Urinary bladder (tissue), 4 donors: Measurements from ENCODE around the gene TCAIM. TPM values are rescaled to one million over a fixed set of nuclear protein-coding genes. Genes with fewer than 3 reads are reported as not detected.
"Not testable (repeated sequence)": the region's sequence is repeated elsewhere in the genome, so short reads cannot be mapped to it uniquely, and the experiment has no call there.

ENCODE experiments used
- DNase-seq: peaks from one replicate; pipeline ENCODE4 v3.0.0-alpha.2; 2015; ENCODE audit errors: extremely low spot score
- H3K27ac ChIP-seq: one replicate; pipeline ENCODE4 v1.5.1; 2013; ENCODE audit warnings: low read depth, mild to moderate bottlenecking, moderate library complexity
- H3K36me3 ChIP-seq: one replicate; pipeline ENCODE4 v1.6.1; 2013; ENCODE audit warnings: mild to moderate bottlenecking, moderate library complexity; ENCODE audit not compliant: insufficient read depth
- H3K4me1 ChIP-seq: one replicate; pipeline ENCODE4 v1.6.1; 2013; ENCODE audit warnings: mild to moderate bottlenecking, moderate library complexity; ENCODE audit not compliant: insufficient read depth
- H3K4me3 ChIP-seq: one replicate; pipeline ENCODE4 v1.5.1; 2013; ENCODE audit warnings: low read depth, low read length
- WGBS: extraction: QIAGEN DNeasy Blood & Tissue Kit; methylation state at CpG from one replicate; pipeline ENCODE4 v1.1.7; 2013; 5-methylcytosine and 5-hydroxymethylcytosine counted together
- polyA plus RNA-seq: library from polyadenylated mRNA; stranded (reverse); fragments of 200-250 nt; gene quantifications from one replicate; pipeline ENCODE4 v1.2.3, GENCODE V29; 2013
- total RNA-seq: library from RNA; depleted of rRNA; stranded (reverse); fragments of >200 nt; gene quantifications from one replicate; pipeline ENCODE4 v1.2.3, GENCODE V29; 2014
- donor health status: healthy with polysubstance abuse.
- donor health status: healthy.

Gene TCAIM
- total and polyA plus RNA-seq, 2 donors: 11.8 to 50.4 TPM

DNA sequence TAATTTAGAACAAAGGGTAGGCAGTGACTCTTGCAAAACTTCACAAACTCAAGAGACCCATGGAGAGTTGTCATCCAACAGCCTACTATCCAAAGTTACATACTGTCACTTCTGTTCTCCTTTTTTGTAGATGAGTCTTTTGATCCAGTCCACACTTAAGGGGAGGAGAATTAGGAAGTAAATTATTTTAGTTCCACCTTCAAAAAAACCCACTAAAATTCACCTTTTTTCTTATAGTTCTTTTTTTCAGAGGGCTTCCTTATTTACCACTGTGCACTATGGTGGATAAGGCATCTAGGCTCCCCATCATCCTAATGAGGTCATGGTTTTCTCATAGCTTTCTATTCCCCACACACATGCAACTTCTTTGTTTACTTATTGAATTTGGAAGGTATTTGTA lies 8.6 kb upstream of the TCAIM start:
- H3K27ac ChIP-seq: no peak overlapping the region
- no peak for DNase-seq
- H3K36me3 ChIP-seq: no peaks in the 10 kb centered on the region
- no peak overlapping the region for H3K4me3 ChIP-seq
- no peaks in the 10 kb centered on the region for H3K4me1 ChIP-seq

DNA sequence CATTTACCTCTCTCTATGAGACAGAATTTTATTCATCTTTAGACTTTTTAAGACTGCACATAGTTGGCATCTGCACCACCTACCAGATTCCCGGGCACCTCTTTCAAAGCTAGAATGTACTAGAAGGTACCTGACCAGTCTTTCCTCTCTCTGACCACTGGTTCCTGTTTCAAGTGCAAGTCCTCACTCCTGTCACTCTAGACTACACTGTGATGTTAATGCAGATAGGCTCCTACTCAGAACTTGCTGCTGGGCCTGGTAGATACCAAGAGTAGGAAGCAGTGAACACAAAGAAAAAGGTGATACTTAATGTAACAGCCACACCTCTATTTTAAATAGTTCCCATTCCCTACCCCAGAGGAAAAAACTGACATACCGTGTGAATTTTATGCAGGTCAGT lies 8.1 kb upstream of the TCAIM start:
- Histone ChIP-seq H3K27ac (no peak overlapping the region), H3K36me3 (no peaks in the 10 kb centered on the region), H3K4me3 (no peak overlapping the region), H3K4me1 (no peaks in the 10 kb centered on the region)
- no peak for DNase-seq
- WGBS: 75% methylated on average over 2 of the region's 2 CpGs

DNA sequence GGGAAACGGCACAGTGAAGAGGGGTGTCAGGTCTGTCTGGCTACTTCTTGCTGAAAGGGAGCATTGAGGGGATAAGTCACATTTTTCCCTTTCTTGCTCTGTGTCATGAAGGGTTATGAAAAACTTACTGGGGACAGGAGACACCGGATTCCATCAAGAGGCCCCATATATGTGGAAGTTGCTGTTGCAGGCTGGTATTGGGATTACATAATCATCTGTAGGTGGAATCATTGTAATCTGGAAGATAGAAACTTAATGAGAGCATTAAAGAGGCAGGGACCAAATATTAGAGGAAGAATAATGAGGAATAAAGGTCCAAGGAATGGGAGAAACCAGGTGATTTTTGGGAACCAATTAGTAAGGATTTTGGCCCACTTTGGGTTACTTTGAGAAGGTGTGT lies 4.2 kb upstream of the TCAIM start:
- no peak for DNase-seq
- Histone ChIP-seq H3K27ac (no peak overlapping the region), H3K4me1 (no peaks in the 10 kb centered on the region), H3K4me3 (no peak overlapping the region), H3K36me3 (no peaks in the 10 kb centered on the region)
- 89% methylated on average over 2 of the region's 2 CpGs for WGBS

DNA sequence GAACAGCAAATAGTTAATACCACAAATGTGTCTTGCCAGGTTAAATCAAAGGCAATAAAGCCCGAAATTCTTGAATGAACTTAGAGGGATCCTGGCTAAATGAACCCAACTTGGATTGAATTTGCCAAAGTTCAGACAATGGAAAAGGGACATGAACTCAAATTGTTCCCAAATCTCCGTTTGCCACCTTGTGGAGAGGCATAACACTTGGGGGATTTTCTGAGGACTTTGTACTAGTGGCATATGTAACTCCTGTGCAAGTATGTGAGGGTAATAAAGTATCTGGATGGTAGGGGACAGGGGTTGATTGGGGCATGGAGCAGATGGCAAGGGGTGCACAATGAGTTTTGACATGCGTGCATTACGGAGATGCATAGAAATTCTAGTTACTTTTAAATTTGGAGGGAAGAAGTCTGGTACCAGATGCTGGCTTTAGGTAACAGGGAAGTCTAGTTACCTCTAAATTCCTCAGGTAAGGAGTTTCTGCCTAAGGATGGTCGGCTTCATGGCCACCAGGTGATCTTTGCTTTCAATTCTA lies 1.2 kb upstream of the TCAIM start:
- H3K27ac ChIP-seq: no peak overlapping the region
- H3K36me3 ChIP-seq: no peaks in the 10 kb centered on the region
- WGBS: 68% methylated on average over 5 of the region's 5 CpGs
- H3K4me3 ChIP-seq: no peak overlapping the region
- no peaks in the 10 kb centered on the region for H3K4me1 ChIP-seq
- no peak for DNase-seq

DNA sequence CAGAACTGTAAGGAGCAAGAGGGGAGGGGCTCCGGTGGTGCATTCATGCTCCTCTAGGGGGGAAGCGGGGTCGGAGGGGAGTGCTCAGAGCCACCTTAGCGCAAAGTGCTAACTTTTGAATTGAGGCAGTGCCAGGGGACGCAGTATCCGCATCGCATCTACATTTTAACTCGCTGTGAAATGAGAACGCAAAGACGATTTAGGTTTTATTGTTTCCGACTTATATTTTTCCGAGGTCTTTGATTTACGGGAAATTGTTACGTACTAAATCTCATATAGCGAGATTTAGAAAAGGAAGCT lies 212 bp downstream of the TCAIM start:
- Histone ChIP-seq H3K4me3 (peak overlapping the region; percentile 68), H3K27ac (peak overlapping the region; percentile 92), H3K4me1 (no peaks in the 10 kb centered on the region), H3K36me3 (no peaks in the 10 kb centered on the region)
- WGBS: under 1% methylated on average over 15 of the region's 15 CpGs
- no peak for DNase-seq

DNA sequence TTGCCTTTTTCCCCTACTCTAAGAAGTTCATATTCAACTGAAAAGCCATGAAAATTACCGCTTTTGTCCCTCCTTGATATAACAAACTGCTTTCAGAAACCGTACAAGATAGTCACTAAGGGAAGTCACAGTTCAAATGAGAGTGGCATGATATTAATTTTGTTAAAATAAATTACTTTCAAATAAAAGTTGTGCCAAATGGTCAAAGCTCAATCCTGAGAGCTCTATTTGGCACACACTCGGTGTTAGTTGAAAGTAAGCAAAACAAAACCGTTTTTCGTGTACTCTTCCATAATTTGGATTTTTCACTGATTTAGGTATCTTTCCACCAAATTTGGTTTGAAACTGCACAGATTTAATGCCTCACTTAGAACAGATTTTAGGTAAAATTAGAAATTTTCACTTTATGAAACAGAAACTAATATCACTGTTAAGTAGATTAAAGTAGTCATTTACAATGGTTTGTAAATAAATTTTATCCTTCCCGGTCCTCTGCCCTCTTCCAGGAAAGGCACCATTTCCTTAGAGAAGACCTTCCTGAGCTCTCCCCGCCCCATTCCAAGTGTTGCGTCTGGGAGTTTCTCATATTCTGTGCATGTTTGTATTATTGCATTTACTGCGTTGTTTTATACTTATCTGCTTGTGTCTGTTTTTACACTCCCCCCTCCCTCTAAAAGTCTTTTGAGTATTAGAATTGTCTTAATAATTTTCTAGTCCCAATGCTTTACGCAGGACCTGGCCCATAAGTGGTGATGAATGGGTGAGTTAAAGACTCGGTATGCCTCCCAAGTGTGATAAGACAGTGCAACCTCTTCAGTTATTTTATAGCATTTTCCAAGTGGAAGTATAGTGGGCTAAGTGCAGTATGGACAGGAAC lies 853 bp downstream of the TCAIM start:
- no peaks in the 10 kb centered on the region for H3K4me1 ChIP-seq
- no peaks in the 10 kb centered on the region for H3K36me3 ChIP-seq
- 25% methylated on average over 11 of the region's 11 CpGs for WGBS
- H3K27ac ChIP-seq: peak overlapping the region; percentile 33
- no peak for DNase-seq
- peak overlapping the region; percentile 68 for H3K4me3 ChIP-seq

DNA sequence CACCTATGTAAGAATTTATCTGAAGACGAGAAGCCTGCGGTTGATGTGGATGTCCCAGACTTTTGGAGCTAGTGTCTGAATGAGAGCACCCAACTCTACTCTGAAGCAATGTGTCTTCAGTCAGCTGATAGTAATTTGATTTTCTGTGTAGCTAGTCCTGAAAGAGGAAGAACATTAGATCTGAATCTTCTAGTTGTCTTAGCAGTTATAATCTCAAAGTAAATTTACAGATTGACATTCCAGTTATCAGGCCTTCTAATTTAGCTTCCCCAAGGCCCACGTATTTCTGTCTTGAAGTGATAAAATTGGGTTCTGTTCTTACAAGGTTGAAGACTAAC lies 1.5 kb downstream of the TCAIM start:
- WGBS: 76% methylated on average over 3 of the region's 3 CpGs
- DNase-seq: no peak
- Histone ChIP-seq H3K27ac (no peak overlapping the region), H3K4me3 (no peak overlapping the region), H3K4me1 (no peaks in the 10 kb centered on the region), H3K36me3 (no peaks in the 10 kb centered on the region)

DNA sequence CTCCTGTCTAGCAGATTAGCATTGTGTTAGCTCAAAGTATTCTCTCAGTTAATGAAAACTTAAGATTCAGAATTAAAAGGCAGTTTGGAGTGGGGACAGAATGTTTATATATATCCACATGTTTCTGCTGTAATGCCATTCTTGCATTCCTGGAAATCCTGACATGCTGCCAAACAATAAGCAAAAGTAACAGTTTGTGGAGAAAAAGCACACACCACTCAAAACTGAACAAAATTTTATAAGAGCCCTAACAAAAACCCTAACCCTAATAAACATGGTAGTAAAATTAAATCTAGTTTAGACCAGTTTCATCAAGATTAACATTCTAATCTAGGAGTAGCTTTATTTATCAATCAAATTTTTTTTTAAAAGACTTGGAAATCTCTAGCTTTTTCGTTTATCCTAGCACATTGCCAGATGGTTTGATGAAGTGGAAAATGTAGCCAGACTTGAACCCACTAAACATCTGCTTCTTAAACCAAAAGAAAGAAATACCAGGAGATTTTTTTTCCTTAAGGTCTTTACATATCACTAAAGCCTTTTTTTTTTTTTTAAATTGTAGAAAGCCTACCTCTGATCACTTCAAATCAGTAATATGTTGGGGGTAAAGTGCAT lies 3.7 kb downstream of the TCAIM start:
- Histone ChIP-seq H3K36me3 (no peaks in the 10 kb centered on the region), H3K4me1 (no peaks in the 10 kb centered on the region), H3K27ac (no peak overlapping the region), H3K4me3 (no peak overlapping the region)
- no peak for DNase-seq
- 15% methylated on average over 1 of the region's 1 CpG for WGBS

DNA sequence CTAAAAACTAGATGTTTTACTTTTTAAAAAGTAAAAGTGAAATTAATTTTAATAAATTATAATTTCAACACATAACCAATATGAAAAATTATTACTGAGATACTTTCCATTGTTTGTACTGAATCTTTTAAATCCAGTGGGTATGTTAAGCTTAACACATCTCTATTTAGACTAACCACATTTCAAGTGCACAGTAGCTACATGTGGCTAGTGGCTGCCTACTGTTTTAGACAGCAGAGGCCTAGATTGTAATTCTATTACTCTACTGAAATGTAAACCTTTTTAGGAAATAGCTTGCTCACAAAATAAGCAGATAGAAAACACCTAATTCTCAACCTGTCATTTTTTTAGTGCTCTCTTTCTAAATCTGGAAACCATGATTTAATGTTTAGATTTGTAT lies 4.9 kb downstream of the TCAIM start:
- H3K27ac ChIP-seq: no peak overlapping the region
- no peak for DNase-seq
- no peaks in the 10 kb centered on the region for H3K4me1 ChIP-seq

DNA sequence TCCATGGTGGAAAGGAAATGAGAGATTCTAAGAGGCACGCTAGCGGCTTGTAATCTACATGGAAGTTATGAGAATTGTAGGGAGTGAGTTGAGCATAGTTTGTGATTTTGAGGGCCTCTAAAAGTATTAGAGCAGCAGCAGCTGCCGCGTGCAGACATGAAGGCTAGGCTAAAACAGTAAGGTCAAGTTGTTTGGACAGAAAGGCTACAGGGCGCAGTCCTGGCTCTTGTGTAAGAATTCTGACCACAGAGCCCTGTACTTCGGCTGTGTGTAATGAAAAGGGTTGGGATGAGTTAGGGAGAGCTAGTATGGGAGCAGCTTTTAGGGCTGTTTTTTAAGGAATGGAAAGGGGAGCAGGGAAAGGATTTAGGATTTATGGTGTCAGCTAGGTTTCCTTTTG lies 8.0 kb downstream of the TCAIM start:
- not testable (repeated sequence) for H3K27ac ChIP-seq, H3K4me3 ChIP-seq, DNase-seq, H3K4me1 ChIP-seq, H3K36me3 ChIP-seq
- 75% methylated on average over 6 of the region's 6 CpGs for WGBS

More for the DNA sequence above, 4.9 kb downstream of the TCAIM start:
- Histone ChIP-seq H3K36me3 (no peaks in the 10 kb centered on the region), H3K4me3 (no peak overlapping the region)

DNA sequence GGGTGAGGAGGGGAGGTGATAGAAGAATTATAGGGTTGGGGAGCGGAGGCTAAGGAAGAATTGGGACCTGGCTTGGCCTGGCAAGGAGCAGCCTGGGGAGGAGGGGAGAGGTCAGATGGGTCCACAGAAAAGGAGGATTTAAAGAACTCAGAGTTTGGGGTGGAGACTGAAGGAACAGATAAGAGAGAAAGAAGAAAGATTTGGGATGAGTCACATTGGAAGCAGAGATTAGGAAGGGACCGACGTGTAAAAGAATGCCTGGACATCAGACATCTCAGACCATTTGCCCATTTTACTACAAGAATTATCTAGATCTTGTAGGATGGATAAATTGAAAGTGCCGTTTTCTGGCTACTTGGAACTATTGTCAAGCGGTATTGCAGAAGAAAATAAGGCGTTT lies 10.4 kb downstream of the TCAIM start:
- 74% methylated on average over 6 of the region's 6 CpGs for WGBS
- no peak overlapping the region for H3K27ac ChIP-seq
- H3K4me1 ChIP-seq: no peaks in the 10 kb centered on the region
- DNase-seq: no peak
- no peak overlapping the region for H3K4me3 ChIP-seq
- H3K36me3 ChIP-seq: no peaks in the 10 kb centered on the region

DNA sequence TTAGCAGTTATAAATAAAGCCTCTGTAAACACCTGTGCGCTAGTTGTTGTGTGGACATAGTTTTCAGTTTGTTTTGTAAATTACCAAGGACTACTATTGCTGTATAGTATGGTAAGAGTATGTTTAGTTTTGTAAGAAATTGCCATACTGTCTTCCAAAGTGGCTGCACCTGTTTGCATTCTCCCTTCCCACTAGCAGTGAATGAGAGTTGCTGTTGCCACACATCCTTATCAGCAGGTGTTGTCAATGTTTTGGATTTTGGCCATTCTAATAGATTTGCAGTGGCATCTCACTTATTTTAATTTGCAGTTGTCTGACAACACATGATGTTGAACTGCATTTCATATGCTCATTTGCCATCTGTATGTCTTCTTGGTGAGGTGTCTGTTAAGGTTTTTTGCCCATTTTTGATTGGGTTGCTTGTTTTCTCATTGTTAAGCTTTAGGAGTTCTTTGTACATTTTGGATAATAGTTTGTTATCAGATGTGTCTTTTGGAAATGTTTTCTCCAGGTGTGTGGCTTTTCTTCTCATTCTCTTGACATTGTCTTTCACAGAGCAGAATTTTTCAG lies 14.9 kb downstream of the TCAIM start:
- WGBS: 96% methylated on average over 1 of the region's 1 CpG
- no peaks in the 10 kb centered on the region for H3K36me3 ChIP-seq

DNA sequence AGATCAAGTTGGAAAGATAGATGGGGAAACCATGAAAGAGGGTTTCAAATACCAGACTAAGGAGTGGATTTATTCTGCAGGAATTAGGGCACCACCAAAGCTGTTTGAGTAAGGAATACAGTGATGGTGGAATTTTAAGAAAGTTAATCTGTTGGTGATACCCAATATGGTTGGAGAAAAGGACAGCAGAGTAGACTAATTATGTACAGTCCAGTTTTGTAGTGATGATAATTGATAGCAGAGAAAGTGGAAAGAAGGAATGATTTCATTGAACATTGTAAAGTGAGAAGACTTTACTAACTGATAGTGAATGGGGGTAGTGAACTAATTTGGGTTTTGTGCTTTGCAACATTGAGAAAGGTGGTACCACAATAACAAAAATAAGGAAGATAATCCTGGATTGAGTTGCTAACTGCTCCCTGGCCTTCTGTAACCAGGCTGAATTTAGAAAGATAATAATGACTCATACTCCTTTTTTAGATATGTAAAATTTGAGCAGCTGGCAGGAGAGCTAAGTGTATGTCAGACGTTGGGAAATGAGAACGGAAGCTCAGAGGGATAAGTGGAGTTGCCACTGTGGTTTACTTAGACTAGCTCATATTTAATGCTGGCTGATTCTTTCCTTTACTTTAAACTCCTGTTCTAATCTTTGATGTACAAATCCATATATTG lies 16.9 kb downstream of the TCAIM start:
- 15% methylated on average over 2 of the region's 2 CpGs for WGBS
- Histone ChIP-seq H3K4me3 (no peak overlapping the region), H3K36me3 (no peaks in the 10 kb centered on the region), H3K27ac (peak overlapping the region; percentile 10), H3K4me1 (no peaks in the 10 kb centered on the region)
- DNase-seq: no peak

More for the DNA sequence above, 14.9 kb downstream of the TCAIM start:
- no peak overlapping the region for H3K4me3 ChIP-seq
- DNase-seq: no peak
- no peak overlapping the region for H3K27ac ChIP-seq
- H3K4me1 ChIP-seq: no peaks in the 10 kb centered on the region
